Activated T-helper 17 cell treated with anti-CD3 and anti-CD28 coated beads, Interleukin-2, amount 50 U/mL, for 72 hours (primary cell): ENCODE measurements around the gene SVBP. TPM values are rescaled to one million over a fixed set of nuclear protein-coding genes. Genes with fewer than 3 reads are reported as not detected.
A peak's percentile ranks its signal among the peaks of the same experiment; 100 is the strongest.

ENCODE experiments used
- ATAC-seq: fragments of 150-1000 bp; cut with Tn5 transposase; replicated peaks from 2 replicates; pipeline ENCODE4 v1.10.0; 2021; ENCODE audit warnings: mild to moderate bottlenecking, moderate library complexity
- H3K27ac Mint-ChIP-seq: one replicate; pipeline ENCODE4 v1.8.0; 2022; ENCODE audit warnings: mixed read lengths
- H3K27me3 Mint-ChIP-seq: one replicate; pipeline ENCODE4 v1.8.0; 2022; ENCODE audit warnings: mixed read lengths
- H3K36me3 Mint-ChIP-seq: one replicate; pipeline ENCODE4 v1.8.0; 2022; ENCODE audit warnings: low read depth, mild to moderate bottlenecking, mixed read lengths
- H3K4me1 Mint-ChIP-seq: one replicate; pipeline ENCODE4 v1.8.0; 2022; ENCODE audit warnings: mixed read lengths
- H3K4me3 Mint-ChIP-seq: one replicate; pipeline ENCODE4 v1.8.0; 2022; ENCODE audit warnings: mild to moderate bottlenecking, mixed read lengths
- H3K9me3 Mint-ChIP-seq: one replicate; pipeline ENCODE4 v1.8.0; 2022; ENCODE audit warnings: mixed read lengths
- total RNA-seq, 2 donors: library from RNA; stranded (reverse); gene quantifications; one replicate each; pipeline ENCODE4 v1.2.3, GENCODE V29; 2022

The SVBP gene
- total RNA-seq, 2 donors from 2014 or later: 21.8 to 22.2 TPM

GRCh38 chr1:42797979-42798378 lies 19.2 kb downstream of the SVBP start:
- Mint-ChIP-seq H3K4me1 (no peaks in the 10 kb centered on the region), H3K4me3 (no peak overlapping the region), H3K9me3 (no peaks in the 10 kb centered on the region), H3K27ac (no peak overlapping the region), H3K36me3 (no peaks in the 10 kb centered on the region), H3K27me3 (no peaks in the 10 kb centered on the region)
- no peak for ATAC-seq

GRCh38 chr1:42797414-42797813 lies 19.8 kb downstream of the SVBP start:
- H3K4me3 Mint-ChIP-seq: no peak overlapping the region
- H3K9me3 Mint-ChIP-seq: no peaks in the 10 kb centered on the region
- ATAC-seq: no peak
- no peaks in the 10 kb centered on the region for H3K27me3 Mint-ChIP-seq
- no peaks in the 10 kb centered on the region for H3K36me3 Mint-ChIP-seq
- H3K27ac Mint-ChIP-seq: no peak overlapping the region
- H3K4me1 Mint-ChIP-seq: peaks cover under 1% of the 10 kb centered on the region

- no peaks in the 10 kb centered on the region for H3K36me3 Mint-ChIP-seq
- no peak overlapping the region for H3K27ac Mint-ChIP-seq
- no peak for ATAC-seq
- H3K27me3 Mint-ChIP-seq: no peaks in the 10 kb centered on the region
- no peak overlapping the region for H3K4me3 Mint-ChIP-seq
- no peaks in the 10 kb centered on the region for H3K9me3 Mint-ChIP-seq
- peaks cover 4% of the 10 kb centered on the region for H3K4me1 Mint-ChIP-seq
Observed at GRCh38 chr1:42793824-42794223, 23.4 kb downstream of the SVBP start.

GRCh38 chr1:42788021-42788420 lies 29.2 kb downstream of the SVBP start:
- peaks cover 12% of the 10 kb centered on the region for H3K4me1 Mint-ChIP-seq
- no peak overlapping the region for H3K4me3 Mint-ChIP-seq
- H3K36me3 Mint-ChIP-seq: peaks cover 5% of the 10 kb centered on the region
- H3K27me3 Mint-ChIP-seq: no peaks in the 10 kb centered on the region
- H3K9me3 Mint-ChIP-seq: no peaks in the 10 kb centered on the region
- no peak for ATAC-seq
- peak overlapping the region; percentile 62 for H3K27ac Mint-ChIP-seq

- Mint-ChIP-seq H3K4me1 (peaks cover 8% of the 10 kb centered on the region), H3K4me3 (peak overlapping the region; percentile 80), H3K27ac (peak overlapping the region; percentile 84), H3K9me3 (no peaks in the 10 kb centered on the region), H3K27me3 (no peaks in the 10 kb centered on the region), H3K36me3 (peaks cover 15% of the 10 kb centered on the region)
- ATAC-seq: no peak
Observed at GRCh38 chr1:42786097-42786496, 31.1 kb downstream of the SVBP start.

GRCh38 chr1:42784946-42785693 lies 32.1 kb downstream of the SVBP start, which contains the start of gene TMEM269:
TSS of gene TMEM269 (plus strand) at chr1:42784991. CDS start at chr1:42789894, 4,903 bp downstream.
- peak within 1 kb of the TSS; percentile 80 for H3K4me3 Mint-ChIP-seq
- peak within 1 kb of the TSS; percentile 84 for H3K27ac Mint-ChIP-seq
- no peaks in the 10 kb centered on the region for H3K9me3 Mint-ChIP-seq
- H3K36me3 Mint-ChIP-seq: peaks cover 25% of the 10 kb centered on the region
- H3K4me1 Mint-ChIP-seq: peaks cover 8% of the 10 kb centered on the region
- ATAC-seq: peak; percentile 87
- H3K27me3 Mint-ChIP-seq: no peaks in the 10 kb centered on the region

- H3K27ac Mint-ChIP-seq: no peak overlapping the region
- no peaks in the 10 kb centered on the region for H3K27me3 Mint-ChIP-seq
- no peaks in the 10 kb centered on the region for H3K9me3 Mint-ChIP-seq
- peaks cover 12% of the 10 kb centered on the region for H3K4me1 Mint-ChIP-seq
- no peak overlapping the region for H3K4me3 Mint-ChIP-seq
- H3K36me3 Mint-ChIP-seq: peaks cover 31% of the 10 kb centered on the region
- ATAC-seq: no peak
Observed at GRCh38 chr1:42784547-42784945, 32.7 kb downstream of the SVBP start.

- peaks cover 14% of the 10 kb centered on the region for H3K4me1 Mint-ChIP-seq
- no peak overlapping the region for H3K27ac Mint-ChIP-seq
- H3K4me3 Mint-ChIP-seq: no peak overlapping the region
- no peak for ATAC-seq
- H3K9me3 Mint-ChIP-seq: no peaks in the 10 kb centered on the region
- no peaks in the 10 kb centered on the region for H3K27me3 Mint-ChIP-seq
- H3K36me3 Mint-ChIP-seq: peaks cover 45% of the 10 kb centered on the region
Observed at GRCh38 chr1:42783092-42783491, 34.1 kb downstream of the SVBP start.

- H3K9me3 Mint-ChIP-seq: no peaks in the 10 kb centered on the region
- peaks cover 74% of the 10 kb centered on the region for H3K36me3 Mint-ChIP-seq
- no peaks in the 10 kb centered on the region for H3K27me3 Mint-ChIP-seq
- no peak overlapping the region for H3K4me3 Mint-ChIP-seq
- no peak for ATAC-seq
- peak overlapping the region; percentile 46 for H3K27ac Mint-ChIP-seq
- H3K4me1 Mint-ChIP-seq: peaks cover 6% of the 10 kb centered on the region
Observed at GRCh38 chr1:42780176-42780575, 37.0 kb downstream of the SVBP start.

GRCh38 chr1:42779725-42780124 lies 37.5 kb downstream of the SVBP start:
- Mint-ChIP-seq H3K27ac (peak overlapping the region; percentile 46), H3K36me3 (peaks cover 79% of the 10 kb centered on the region), H3K4me3 (no peak overlapping the region), H3K9me3 (no peaks in the 10 kb centered on the region), H3K27me3 (no peaks in the 10 kb centered on the region), H3K4me1 (peaks cover 6% of the 10 kb centered on the region)
- peak; percentile 74 for ATAC-seq

- peak; percentile 50 for ATAC-seq
- no peaks in the 10 kb centered on the region for H3K27me3 Mint-ChIP-seq
- H3K27ac Mint-ChIP-seq: peak overlapping the region; percentile 36
- H3K36me3 Mint-ChIP-seq: peaks cover 92% of the 10 kb centered on the region
- H3K4me1 Mint-ChIP-seq: peaks cover 11% of the 10 kb centered on the region
- no peak overlapping the region for H3K4me3 Mint-ChIP-seq
- H3K9me3 Mint-ChIP-seq: no peaks in the 10 kb centered on the region
Observed at GRCh38 chr1:42777852-42778251, 39.3 kb downstream of the SVBP start.

- H3K4me3 Mint-ChIP-seq: no peak overlapping the region
- ATAC-seq: no peak
- no peaks in the 10 kb centered on the region for H3K27me3 Mint-ChIP-seq
- H3K9me3 Mint-ChIP-seq: no peaks in the 10 kb centered on the region
- peaks cover 96% of the 10 kb centered on the region for H3K36me3 Mint-ChIP-seq
- H3K4me1 Mint-ChIP-seq: peaks cover 18% of the 10 kb centered on the region
- H3K27ac Mint-ChIP-seq: no peak overlapping the region
Observed at GRCh38 chr1:42776502-42776901, 40.7 kb downstream of the SVBP start.

GRCh38 chr1:42774928-42775526 lies 42.2 kb downstream of the SVBP start:
- Mint-ChIP-seq H3K4me3 (no peak overlapping the region), H3K9me3 (no peaks in the 10 kb centered on the region), H3K36me3 (peaks cover 93% of the 10 kb centered on the region), H3K4me1 (peaks cover 24% of the 10 kb centered on the region), H3K27me3 (no peaks in the 10 kb centered on the region), H3K27ac (peak overlapping the region; percentile 11)
- ATAC-seq: no peak

- H3K4me3 Mint-ChIP-seq: no peak overlapping the region
- H3K4me1 Mint-ChIP-seq: peaks cover 23% of the 10 kb centered on the region
- ATAC-seq: peak; percentile 53
- H3K27ac Mint-ChIP-seq: peak overlapping the region; percentile 51
- peaks cover 90% of the 10 kb centered on the region for H3K36me3 Mint-ChIP-seq
- H3K27me3 Mint-ChIP-seq: no peaks in the 10 kb centered on the region
- H3K9me3 Mint-ChIP-seq: no peaks in the 10 kb centered on the region
Observed at GRCh38 chr1:42773420-42773819, 43.8 kb downstream of the SVBP start.

GRCh38 chr1:42769811-42770210 lies 47.4 kb downstream of the SVBP start:
- no peaks in the 10 kb centered on the region for H3K27me3 Mint-ChIP-seq
- H3K4me3 Mint-ChIP-seq: no peak overlapping the region
- no peaks in the 10 kb centered on the region for H3K9me3 Mint-ChIP-seq
- peaks cover 54% of the 10 kb centered on the region for H3K36me3 Mint-ChIP-seq
- peak overlapping the region; percentile 41 for H3K27ac Mint-ChIP-seq
- peaks cover 23% of the 10 kb centered on the region for H3K4me1 Mint-ChIP-seq
- no peak for ATAC-seq
